ENCODE results near the gene TTC7B.

The TTC7B gene

DNA sequence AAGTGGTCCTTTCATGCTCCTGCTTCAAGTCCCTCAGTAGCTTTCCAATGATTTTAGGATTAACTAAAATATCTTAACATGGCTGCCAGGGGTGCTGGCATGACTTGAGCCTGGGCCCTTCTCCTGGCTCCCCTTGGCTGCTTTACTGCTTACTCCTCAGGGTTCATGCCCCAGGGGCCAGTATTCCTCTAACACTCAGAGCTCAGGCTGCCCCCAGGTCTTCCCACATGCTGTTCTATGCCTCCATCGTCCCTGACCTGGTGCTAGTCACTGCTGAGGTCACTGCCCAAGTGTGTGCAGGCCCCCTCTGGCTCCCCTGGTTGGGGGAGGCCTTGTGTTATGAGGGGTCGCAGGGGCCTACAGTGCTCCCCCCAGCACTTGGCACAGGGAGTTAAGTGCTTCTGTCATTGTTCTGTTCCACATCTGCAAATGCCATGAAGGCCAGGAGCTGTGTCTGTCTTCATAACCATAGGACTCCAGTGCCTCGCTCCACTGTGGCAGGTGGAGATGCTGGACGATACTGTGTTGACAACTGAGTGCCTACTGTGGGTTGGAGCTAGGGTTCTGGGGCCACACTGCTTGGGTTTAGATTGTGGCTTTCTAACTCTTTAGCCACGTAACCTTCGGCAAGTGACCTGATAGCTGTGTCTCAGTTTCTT is 228.8 kb downstream of the TTC7B start:
- no peak for DNase-seq

DNA sequence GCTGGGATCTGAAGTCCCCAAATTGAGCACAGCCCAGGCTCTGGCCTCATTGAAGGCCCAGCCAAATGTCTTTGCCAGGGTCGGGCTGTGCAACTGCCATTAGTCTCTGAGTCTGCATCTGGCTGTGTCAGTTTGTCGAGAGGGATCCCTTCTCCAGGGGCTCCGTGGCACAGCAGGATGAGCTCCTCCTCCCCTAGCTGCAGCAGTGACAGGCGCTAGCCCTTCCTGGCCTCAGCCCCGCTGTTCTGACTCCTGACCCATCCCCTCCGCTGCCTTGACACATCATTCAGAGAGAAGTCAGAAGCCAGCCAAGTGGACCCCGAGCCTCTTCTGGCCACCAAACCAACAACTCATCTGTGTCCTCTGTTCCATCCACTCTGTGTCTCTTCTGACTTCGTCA is 231.1 kb downstream of the TTC7B start:
- no peak for DNase-seq

DNA sequence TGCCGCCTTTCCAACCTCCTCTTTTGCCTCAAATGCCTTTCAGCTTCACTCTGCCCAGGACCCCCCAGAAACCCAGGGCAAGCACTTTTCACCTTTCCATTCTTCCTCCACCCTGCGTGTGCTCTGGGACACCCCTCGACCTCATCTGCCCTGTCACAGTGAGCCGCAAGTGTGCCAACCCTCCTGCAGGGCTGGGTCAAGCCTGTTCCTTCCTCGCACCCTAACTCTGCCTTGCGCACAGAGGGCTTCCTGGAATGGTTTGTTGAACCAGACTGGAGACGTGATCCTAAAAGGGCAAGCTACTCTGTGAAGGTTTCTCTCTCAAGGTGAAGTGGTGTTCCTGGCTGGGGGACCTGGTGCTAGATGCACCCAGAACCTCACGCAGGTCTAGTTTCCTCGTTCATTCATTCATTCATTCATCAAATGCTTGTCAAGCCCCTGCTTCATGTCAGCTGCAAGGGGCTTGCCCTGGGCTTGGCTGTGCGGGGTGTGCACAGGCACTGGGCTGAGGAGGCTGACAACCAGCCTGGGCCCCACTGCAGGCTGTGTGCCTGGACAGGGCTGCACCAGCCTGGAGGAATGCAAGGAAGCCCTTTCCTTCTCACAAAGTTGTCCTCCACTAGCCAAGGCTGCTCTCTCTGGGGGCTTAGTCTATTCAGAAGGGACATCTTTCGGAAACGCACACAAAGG is 232.2 kb downstream of the TTC7B start:
- DNase-seq: no peak

DNA sequence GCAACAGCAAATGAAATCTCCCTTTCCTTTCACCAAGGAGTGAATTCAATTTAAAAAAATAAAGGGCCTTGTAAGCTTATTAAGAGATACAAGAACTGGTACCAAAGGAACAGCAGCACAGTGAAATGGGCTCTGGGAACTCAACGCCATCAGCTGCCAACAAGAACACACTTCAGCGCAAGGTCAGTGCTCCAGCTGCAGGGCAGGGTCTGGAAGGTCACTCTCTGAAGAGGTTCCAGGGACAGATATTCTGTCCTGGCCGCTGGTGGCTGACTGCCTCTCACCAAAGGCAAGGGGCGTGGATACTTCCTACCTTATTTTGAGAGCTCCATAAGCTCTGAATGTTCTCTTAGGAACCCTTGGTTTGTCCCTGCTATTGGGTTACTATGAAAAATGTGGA is 232.8 kb downstream of the TTC7B start:
- DNase-seq: no peak

DNA sequence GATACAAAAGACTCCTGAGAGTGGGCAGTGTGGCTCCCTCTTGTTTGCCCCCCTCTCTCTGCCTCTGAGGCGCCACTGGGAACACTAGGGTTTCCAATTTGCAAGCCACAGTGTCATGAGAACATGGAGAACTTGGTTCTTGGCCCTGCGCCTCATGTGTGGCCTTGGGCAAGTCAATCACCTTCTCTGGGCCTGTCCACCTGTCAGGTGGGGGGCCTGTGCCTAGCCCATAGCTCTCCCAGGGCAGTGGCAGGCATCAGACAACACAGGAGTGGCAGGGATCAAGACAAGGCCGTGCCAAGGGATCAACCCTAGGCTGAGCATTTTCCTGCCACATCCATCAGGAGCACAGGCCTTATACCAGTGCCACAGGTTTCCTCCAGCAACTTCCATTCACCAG is 234.1 kb downstream of the TTC7B start:
- no peak for DNase-seq

DNA sequence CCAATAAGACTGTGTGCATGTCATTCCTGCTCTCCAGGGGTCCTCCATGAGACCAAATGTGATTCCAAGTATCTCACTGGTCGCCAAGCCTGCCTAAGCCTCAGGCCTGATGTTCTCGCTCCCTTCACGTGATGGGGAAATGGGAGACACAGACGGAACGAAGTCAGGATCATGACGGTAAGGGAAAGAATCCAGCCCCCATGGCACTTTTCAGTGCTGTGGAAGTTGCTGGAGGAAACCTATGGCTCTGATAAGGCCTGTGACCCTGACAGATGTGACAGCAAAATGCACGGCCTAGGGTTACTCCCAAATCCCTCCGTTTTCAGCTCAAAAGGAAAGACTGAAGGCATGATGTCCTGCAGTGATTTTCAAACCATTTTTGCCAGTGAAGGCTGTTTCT is 234.5 kb downstream of the TTC7B start:
- no peak for DNase-seq

DNA sequence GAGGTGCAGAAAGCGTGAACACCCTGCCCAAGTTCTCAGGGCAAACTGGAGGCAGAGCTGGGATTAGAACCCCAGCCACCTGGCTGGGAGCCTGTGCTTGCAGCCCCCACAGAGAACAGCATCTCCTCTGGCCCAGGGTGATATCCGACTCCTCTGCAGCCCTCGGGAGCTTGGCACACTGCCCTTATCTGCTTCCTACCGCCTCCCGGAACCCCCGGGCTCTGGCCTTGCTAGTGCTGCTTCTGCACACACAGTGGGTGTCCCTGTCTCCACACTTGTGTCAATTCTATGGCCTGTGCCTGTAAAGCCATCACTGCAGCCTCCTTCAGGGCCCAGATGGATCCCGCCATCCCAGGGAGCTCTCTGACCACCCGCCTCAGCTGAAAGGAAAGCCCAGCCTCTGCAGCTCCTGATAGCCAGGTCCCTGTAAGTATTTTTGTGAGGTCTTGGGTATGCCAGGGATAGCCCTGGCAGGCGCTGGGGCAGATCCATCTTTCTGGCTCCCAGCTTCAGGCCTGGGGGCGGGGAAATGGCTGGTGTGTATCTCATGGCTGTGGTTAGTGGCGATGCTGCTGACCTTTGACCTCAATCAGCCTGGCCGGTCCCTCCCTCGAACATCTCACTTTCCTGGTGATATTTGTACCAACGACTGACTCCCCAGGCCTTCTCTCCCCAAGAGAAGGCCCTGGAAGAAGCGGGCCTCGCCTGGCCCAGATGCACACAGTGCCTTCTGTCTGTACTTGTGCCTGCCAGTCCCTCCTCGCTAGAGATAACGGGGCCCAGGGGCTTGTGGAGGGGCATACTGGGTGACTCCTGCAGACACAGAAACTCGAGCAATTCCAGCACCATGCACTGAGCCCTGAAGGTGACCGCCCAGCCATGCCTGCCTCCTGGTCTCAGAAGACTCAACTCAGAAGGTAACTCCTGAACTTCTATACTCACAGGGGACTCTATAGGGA is 235.6 kb downstream of the TTC7B start:
- DNase-seq: no peak

DNA sequence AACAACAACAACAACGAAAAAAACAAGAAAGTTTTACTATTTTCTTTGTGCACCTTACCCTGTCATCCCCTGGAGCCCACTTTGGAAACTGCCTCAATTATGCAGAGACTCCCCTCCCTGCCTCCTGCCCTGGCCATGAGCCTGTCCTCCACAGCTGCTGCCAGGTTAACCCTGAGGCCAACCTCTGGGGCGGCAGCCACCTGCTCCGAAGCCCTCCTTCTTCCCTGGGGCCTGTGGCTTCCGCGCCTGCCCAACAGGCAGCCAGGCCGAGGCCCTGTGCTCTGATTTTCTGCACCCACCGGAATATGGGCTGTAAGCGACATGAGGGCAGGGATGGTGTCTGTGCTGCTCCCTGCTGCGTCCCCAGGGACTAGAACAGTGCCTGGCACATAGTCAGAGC is 236.4 kb downstream of the TTC7B start:
- DNase-seq: no peak

DNA sequence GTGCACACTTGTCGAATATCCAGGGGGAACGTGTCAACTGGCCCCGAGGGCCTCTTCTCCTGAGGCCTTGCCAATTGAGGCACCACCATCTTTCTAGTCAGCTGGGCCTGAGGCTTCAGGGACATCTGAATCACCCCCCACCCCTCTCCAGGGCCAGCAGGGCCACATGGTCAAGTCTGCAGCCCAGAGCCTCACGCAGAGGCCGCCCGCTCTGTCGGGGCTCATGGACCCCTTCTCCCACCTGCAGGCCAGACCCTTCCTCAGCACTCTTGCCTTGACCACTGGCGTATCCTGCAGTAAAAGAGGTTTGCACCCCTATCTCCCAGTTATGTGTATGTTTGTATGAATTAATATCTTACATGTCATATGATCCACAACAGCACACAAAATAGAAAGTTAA is 237.1 kb downstream of the TTC7B start:
- no peak for DNase-seq

DNA sequence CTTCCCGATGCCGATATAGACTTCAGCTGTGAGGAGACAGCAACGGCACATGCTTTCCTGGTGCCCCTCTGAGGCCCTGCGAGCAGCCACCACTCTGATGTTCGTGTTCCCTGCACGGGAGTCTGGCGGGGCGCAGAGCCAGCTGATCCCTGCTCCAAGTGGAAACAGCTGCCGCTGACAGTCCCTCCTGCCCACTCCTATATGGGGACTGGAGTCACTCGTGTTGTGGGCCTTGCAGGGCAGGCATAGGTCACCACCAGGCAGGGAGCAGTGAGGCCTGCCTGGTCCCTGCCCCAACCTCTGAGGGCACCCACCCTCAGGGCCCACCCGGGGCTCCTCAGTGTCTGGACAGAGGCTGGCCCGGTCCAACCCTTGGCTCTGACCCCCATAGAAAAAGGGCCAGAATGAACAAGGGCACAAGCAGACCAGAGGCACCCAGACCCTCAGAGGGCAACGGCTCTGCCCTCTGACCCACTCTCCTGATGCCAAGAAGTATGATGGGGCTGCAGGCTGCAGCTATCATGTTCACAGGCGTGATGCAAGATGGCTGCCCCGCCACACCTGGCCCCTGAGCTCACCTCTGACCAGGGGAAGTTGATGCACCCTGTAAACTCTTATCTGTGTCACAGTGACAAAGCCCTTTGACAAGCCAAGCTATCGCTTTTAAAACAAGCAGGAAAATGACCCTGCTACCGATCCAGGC is 237.8 kb downstream of the TTC7B start:
- DNase-seq: no peak

DNA sequence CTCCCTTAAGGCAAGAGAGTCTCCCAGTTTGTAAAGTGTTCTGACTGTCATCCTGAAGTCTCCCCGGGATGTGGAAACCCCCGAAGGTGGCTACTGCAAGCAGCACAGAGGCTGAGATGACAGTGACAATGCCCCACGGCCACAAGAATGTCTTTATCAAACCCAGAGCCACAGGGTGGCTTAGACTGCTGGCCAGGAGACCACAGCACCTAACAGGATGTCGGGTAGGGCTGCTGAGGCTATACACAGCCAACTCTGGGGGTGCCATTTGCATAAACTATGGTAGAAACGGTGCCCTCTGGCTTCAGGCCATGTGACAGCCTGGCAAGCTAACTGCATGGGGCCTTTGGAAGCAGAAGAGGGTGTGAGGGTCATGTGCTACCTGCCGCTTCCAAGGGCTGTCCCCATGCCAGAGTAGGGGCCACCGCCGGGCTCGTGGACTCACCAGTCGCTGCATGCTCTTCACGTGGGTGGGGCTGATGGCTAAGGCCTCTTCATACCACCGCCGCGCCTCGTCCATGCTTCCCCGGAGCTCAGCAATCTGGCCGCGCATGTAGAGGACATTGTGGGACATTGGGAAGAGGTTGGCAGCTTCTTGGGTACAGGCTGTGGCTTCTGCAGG is 238.5 kb downstream of the TTC7B start:
- DNase-seq: no peak

DNA sequence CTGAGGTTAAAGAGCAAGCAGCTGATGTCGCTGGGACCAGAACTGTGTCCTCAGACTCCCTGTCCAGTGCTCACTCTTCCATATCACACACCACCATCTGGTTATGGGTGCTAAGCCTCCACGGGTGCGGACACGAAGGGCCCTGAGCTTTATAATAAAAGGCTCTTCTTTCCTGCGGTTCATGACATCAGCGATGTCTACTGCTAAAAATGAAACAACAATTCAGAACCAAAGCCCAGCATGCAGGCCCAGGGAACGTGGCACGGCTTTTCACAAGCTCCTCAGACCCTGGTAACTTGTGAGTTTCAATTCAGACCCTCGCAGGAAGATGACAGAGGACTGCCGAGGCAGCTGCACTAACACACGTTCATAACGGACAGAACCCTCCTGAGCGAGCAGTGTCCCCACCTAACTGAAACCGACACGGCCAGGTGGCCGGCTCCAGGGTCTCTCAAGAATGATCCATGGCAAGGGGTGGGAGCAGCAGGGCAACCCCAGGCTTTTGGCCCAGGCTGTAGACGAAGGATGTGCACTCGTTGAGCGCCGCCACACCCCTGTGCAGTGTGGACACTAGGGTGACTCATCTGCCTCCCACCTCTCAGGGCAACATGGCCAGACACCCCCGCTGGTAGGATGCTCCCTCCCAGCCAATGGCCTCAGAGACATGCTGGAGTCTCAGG is 239.1 kb downstream of the TTC7B start:
- no peak for DNase-seq

DNA sequence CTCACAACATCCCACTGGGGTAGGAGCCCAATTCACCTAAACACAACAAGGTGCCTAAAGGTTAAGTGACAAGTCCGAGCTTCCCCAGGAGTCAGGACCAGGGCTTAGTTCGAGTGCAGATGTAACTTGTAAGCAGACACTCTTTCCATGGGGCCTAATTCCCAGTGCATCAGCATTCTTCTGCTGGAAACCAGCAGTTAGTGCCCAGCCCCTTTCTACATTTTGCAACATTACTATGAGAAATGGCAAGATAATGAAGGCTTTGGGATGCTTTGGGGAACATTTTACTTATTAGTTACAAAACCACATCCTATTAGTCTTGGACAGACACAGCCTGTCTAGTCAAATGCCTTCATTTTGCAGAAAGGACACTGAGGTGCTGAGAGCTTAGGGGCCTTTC is 239.6 kb downstream of the TTC7B start:
- no peak for DNase-seq

DNA sequence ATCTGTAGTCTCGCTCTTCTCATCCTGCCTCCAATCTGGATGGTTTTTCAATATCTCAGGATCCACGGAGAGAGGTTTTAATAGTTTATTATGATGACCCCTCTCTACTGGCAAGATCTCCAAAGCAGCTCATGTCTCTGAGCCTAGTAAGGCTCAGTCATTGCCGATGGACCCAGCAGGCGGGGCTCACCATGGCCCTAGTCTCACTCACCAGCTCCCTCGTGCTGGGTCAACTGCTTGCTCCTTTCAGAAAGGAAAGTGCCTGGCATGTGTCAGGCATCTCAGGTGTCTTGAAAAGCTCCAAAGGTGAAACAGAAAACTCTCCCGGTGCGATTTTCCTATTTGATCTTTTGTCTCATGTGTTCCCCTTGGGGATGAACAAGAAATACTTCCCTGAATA is 240.4 kb downstream of the TTC7B start:
- no peak for DNase-seq

DNA sequence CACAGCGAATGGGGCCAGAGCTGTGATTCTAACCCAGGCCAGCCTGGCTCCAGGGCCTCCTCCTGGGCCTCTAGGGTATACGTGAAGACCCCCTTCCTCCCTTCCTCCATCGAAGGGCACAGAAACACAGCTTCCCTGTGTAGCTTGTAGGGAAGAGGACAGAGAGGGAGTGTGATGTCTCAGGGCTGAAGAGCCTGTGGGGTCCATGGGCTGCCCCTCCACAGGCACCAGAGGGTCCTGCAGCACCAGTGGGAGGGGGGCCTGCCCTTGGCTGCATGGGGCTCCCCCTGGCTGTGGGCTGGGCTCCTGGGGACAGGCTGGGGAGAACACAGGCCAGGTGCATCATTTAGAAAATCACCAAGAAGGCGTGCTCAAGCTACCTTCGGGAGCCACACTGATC is 240.9 kb downstream of the TTC7B start:
- DNase-seq: no peak

DNA sequence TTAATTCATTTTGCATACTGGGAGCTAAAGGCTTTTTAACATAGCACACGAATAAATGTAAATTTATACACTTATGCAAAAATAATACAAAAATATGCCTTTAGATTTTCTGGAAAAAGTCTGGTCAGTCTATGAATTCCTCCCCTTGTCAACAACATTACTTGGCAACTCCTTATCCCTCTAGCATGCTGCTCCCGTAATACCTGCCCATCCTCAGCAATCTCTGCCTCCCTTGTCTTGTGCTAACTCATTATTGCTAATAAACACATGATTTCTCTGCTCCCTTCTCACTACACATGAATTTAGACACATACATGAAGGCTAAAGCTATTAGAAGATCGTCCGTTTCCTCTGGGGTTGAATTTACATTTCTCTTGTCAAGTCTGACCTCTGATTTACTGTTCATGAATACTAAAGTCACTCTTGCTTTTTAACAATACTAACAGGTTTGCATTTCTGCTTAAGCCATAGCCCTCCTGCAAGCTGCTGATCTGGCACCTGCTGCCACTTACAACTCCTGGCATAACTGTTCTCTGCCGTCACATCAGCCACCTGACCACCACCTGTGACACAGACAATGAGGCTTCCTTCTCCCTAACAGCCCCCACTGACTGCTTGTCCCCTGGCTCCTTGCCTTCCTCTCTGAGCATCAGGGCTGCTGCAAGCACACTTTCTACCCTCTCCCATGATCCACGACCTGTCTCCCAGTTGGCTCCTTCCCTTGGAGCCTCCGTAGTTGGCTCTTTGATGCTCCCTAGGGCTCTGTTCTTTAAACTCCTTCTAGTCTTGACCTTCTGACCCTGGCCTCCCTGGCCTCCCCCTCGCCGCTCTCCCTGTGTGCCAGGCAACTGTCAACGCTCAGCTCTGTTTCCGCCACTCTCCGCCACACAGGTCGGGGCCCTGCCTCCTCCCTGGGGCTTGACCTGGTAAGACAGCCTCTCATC is 241.8 kb downstream of the TTC7B start:
- DNase-seq: peak; percentile 73

DNA sequence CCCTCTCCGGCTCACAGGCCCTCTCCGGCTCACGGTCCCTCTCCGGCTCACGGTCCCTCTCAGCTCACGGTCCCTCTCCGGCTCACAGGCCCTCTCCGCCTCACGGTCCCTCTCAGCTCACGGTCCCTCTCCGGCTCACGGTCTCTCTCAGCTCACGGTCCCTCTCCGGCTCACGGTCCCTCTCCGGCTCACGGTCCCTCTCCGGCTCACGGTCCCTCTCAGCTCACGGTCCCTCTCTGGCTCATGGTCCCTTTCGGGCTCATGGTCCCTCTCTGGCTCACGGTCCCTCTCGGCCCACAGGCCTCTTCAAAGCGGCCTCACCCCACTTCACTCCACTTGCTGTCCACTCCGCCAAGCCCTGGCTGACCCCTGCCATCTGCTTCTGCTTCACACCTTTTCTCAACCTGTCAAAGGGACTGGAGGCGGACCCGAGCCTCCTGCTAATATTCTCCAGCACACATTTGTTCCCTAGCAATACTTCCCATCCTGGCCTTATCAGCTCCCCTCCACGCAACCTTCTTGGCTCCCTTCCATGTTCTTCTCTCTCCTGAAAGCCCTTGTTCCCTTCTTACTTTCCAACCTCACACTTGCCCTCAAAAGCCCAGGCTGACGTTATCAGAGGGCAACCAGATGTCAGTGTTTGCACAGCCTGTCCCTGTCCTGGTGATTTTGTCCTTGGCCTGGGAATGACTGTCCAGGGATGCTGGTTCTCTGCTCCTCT is 242.7 kb downstream of the TTC7B start:
- no peak for DNase-seq

DNA sequence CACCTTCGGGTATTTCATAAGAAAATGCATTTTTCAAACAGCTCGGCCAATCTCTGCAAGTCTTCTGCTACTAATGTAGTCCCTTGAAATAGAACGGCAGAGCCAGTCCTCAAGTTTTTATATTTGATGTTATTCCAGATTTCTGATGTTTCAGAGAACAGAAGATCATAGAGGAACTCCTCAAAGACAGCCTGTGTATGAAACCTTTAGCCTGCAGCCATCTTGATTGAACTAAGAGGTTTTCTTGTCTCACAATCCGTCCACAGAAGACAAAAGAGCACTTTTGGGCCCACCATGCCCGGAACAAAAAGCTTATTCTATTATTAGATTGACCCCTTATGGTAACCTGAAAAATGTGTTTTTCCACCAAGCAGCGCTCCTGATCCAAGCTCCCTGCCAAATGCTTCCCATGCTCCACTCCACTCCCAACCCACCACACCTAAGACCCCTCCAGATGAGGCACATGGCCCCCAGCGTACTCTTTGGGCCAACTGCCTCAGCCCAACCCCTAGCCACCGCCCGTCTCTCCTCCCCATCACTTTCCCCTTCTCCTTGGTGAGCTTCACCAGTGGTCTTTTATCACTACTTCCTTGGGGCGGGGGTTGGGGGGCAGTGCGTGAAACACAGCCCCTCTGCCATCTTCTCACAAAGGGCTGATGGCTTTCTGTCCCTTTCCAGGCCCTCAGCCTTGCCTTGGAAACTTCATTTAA is 243.6 kb downstream of the TTC7B start:
- no peak for DNase-seq

DNA sequence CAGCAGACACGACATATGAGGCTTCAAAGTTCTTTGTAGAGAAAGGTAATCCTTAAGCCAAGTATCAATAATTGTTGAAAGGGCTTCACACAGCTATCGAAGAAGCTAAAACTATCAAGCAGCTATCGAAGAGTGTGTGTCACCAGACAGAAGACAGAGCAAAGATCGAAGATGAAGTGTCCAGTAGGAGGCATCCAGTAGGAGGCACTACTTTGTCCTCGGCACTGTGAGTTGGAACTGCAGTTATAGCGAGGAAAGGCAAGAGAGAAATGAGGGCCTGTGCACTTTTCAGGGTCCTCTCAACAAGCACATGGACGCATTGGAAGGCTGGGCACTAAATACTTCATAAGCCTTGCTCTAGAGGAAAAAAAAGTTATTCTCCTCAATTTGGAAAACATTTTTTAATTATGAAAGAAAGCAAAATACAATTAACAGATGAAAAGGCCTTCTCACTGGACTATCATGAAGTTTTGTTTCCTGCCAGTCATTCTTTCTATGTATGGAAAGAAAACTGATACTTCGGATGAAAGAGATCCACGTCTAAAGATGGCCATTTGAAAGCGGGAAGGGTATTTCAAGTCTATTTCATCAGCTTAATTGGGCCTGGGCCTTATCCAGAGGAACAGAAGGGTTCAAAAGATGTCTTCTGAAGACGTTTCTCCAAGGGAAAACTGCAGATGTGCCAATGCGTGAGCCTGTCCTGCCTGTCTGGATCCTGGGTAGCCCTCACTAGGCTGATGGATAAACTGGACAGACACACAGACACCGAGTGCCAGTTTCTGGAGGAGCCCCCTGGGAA is 244.9 kb downstream of the TTC7B start:
- DNase-seq: no peak
